Natural killer cell (primary cell): ENCODE measurements around the gene RUSC2. TPM values are rescaled to one million over a fixed set of nuclear protein-coding genes. Genes with fewer than 3 reads are reported as not detected.

Experiments
- ATAC-seq, 3 donors: fragments of 150-1000 bp in 2 of 3; fragments of 200-7000 bp in 1 of 3; cut with Tn5 transposase; 1 replicate in 1 of 3; 2 replicates in 2 of 3; pipeline ENCODE4 v1.10.0; 2021; ENCODE audit warnings: mild to moderate bottlenecking in 2 of 3, moderate library complexity in 2 of 3
- DNase-seq, 2 donors: peaks; one replicate each; pipeline versions ENCODE4 v3.0.0 to v3.0.0-alpha.2; 2013 to 2021; ENCODE audit warnings: mixed read lengths in 1 of 2
- H3K27ac ChIP-seq: one replicate; pipeline ENCODE4 v1.5.1; 2013; ENCODE audit warnings: mild to moderate bottlenecking, low read length
- H3K27me3 ChIP-seq: one replicate; pipeline ENCODE4 v1.6.1; 2013; ENCODE audit warnings: low read length; ENCODE audit not compliant: control insufficient read depth, insufficient read depth
- H3K36me3 ChIP-seq: one replicate; pipeline ENCODE4 v1.6.1; 2013; ENCODE audit warnings: low read length; ENCODE audit not compliant: control insufficient read depth, insufficient read depth
- H3K4me1 ChIP-seq: one replicate; pipeline ENCODE4 v1.6.1; 2013; ENCODE audit warnings: low read length; ENCODE audit not compliant: control insufficient read depth, insufficient read depth
- H3K4me3 ChIP-seq: one replicate; pipeline ENCODE4 v1.5.1; 2013; ENCODE audit warnings: low read length
- H3K9me3 ChIP-seq: one replicate; pipeline ENCODE4 v1.6.1; 2013; ENCODE audit warnings: low read length; ENCODE audit not compliant: control insufficient read depth, insufficient read depth
- H3K27ac Mint-ChIP-seq, 2 donors: one replicate each; pipeline ENCODE4 v1.8.0; 2022; ENCODE audit warnings: mild to moderate bottlenecking in 2 of 2, mixed read lengths in 2 of 2, moderate library complexity in 1 of 2
- H3K27me3 Mint-ChIP-seq, 2 donors: one replicate each; pipeline ENCODE4 v1.8.0; 2022; ENCODE audit warnings: low read depth in 2 of 2, mixed read lengths in 2 of 2
- H3K36me3 Mint-ChIP-seq: one replicate; pipeline ENCODE4 v1.8.0; 2022; ENCODE audit warnings: mixed read lengths
- H3K4me1 Mint-ChIP-seq, 2 donors: one replicate each; pipeline ENCODE4 v1.8.0; 2022; ENCODE audit warnings: mixed read lengths in 2 of 2
- H3K4me3 Mint-ChIP-seq: one replicate; pipeline ENCODE4 v1.8.0; 2022; ENCODE audit warnings: mild to moderate bottlenecking, moderate library complexity, mixed read lengths
- H3K9me3 Mint-ChIP-seq, 2 donors: one replicate each; pipeline ENCODE4 v1.8.0; 2022; ENCODE audit warnings: mixed read lengths in 2 of 2
- CTCF ChIP-seq: fragments of 200-600 bp; IDR thresholded peaks from one replicate; pipeline ENCODE4 v1.8.0; 2022; ENCODE audit warnings: antibody characterized with exemption
- WGBS: methylation state at CpG from one replicate; pipeline ENCODE4 v1.1.7; 2013; ENCODE audit warnings: missing lambda C conversion rate; ENCODE audit not compliant: insufficient coverage; 5-methylcytosine and 5-hydroxymethylcytosine counted together
- intact Hi-C: fragments of 100-400 bp; cut with micrococcal nuclease; formaldehyde crosslinking; loops from one replicate; pipeline ENCODE4 v1.14.2; 2022
- total RNA-seq, 4 donors: library from RNA; stranded (reverse); fragments of 120-200 nt in 1 of 4; gene quantifications; one replicate each; pipeline versions ENCODE4 v1.2.3 to v1.2.4, GENCODE V29; 2013 to 2022

RUSC2 gene
- total RNA-seq, 3 donors from 2014 or later (not counting 1 experiment from before 2014, with no cell fraction given) = 2.0 to 7.9 (median 2.5) TPM

GRCh38 chr9:35518981-35519679 lies 29.2 kb downstream of the RUSC2 start:
- H3K27ac Mint-ChIP-seq = no peak overlapping the region
- H3K36me3 ChIP-seq = no peaks in the 10 kb centered on the region
- intact Hi-C loops = no loop called here
- H3K4me3 ChIP-seq = no peak overlapping the region
- no peaks in the 10 kb centered on the region for H3K9me3 ChIP-seq
- no peak overlapping the region for H3K4me3 Mint-ChIP-seq
- H3K27me3 Mint-ChIP-seq = no peaks in the 10 kb centered on the region
- TF ChIP-seq CTCF = no peak
- ATAC-seq = no peak
- no peaks in the 10 kb centered on the region for H3K27me3 ChIP-seq
- H3K27ac ChIP-seq = no peak overlapping the region
- H3K9me3 Mint-ChIP-seq = no peaks in the 10 kb centered on the region
- H3K4me1 ChIP-seq = no peaks in the 10 kb centered on the region
- H3K4me1 Mint-ChIP-seq = no peaks in the 10 kb centered on the region
- H3K36me3 Mint-ChIP-seq = no peaks in the 10 kb centered on the region
- 91% methylated on average over 5 of the region's 5 CpGs for WGBS
- DNase-seq = no peak

GRCh38 chr9:35519692-35520363 lies 29.9 kb downstream of the RUSC2 start:
- Histone ChIP-seq H3K9me3 (no peaks in the 10 kb centered on the region), H3K27ac (no peak overlapping the region)

GRCh38 chr9:35520364-35520710 lies 30.4 kb downstream of the RUSC2 start:
- WGBS = 89% methylated on average over 1 of the region's 1 CpG
- H3K9me3 Mint-ChIP-seq = no peaks in the 10 kb centered on the region
- no peak overlapping the region for H3K4me3 Mint-ChIP-seq
- H3K27ac Mint-ChIP-seq = no peak overlapping the region
- DNase-seq (no peak), ATAC-seq (no peak)
- no peak overlapping the region for H3K27ac ChIP-seq
- no peak overlapping the region for H3K4me3 ChIP-seq
- no peak for TF ChIP-seq CTCF
- no peaks in the 10 kb centered on the region for H3K4me1 Mint-ChIP-seq
- H3K27me3 ChIP-seq = no peaks in the 10 kb centered on the region
- intact Hi-C loops = no loop called here
- H3K9me3 ChIP-seq = no peaks in the 10 kb centered on the region
- no peaks in the 10 kb centered on the region for H3K4me1 ChIP-seq
- no peaks in the 10 kb centered on the region for H3K36me3 Mint-ChIP-seq
- H3K27me3 Mint-ChIP-seq = no peaks in the 10 kb centered on the region
- H3K36me3 ChIP-seq = no peaks in the 10 kb centered on the region

More at GRCh38 chr9:35519692-35520363, 29.9 kb downstream of the RUSC2 start:
- Mint-ChIP-seq H3K4me1 (no peaks in the 10 kb centered on the region), H3K27ac (no peak overlapping the region), H3K27me3 (no peaks in the 10 kb centered on the region), H3K36me3 (no peaks in the 10 kb centered on the region), H3K9me3 (no peaks in the 10 kb centered on the region), H3K4me3 (no peak overlapping the region)
- DNase-seq (no peak), ATAC-seq (no peak)
- WGBS = 89% methylated on average over 1 of the region's 1 CpG
- Histone ChIP-seq H3K36me3 (no peaks in the 10 kb centered on the region), H3K27me3 (no peaks in the 10 kb centered on the region), H3K4me3 (no peak overlapping the region), H3K4me1 (no peaks in the 10 kb centered on the region)
- TF ChIP-seq CTCF = no peak
- intact Hi-C loops = no loop called here
